Measurements from ENCODE around the gene SPEF1.

Gene SPEF1

GRCh38 chr20:3740615-3741301 is 40.5 kb downstream of the SPEF1 start:
- H2BK12ac ChIP-seq (ENCODE audit: low read length in 2 of 2): no peak overlapping the region
- H2AK5ac ChIP-seq (ENCODE audit: low read length, severe bottlenecking): no peak overlapping the region
- H3K36me3 ChIP-seq (ENCODE audit: control insufficient read depth in 1 of 2, insufficient read depth in 2 of 2, low read depth in 1 of 2, low read length in 2 of 2): no peaks in the 10 kb centered on the region
- DNase-seq: no peak
- 95% methylated on average over 15 of the region's 15 CpGs for WGBS
- H3K4me3 ChIP-seq (ENCODE audit: insufficient read depth in 1 of 2, low read depth in 1 of 2, low read length in 2 of 2): no peak overlapping the region
- no peak overlapping the region for H3K14ac ChIP-seq (ENCODE audit: low read length in 2 of 2)
- H3K4ac ChIP-seq (ENCODE audit: low read depth in 1 of 2, low read length in 2 of 2): no peak overlapping the region
- H2BK15ac ChIP-seq (ENCODE audit: low read depth, poor library complexity, severe bottlenecking): no peak overlapping the region
- no peaks in the 10 kb centered on the region for H3K9me3 ChIP-seq (ENCODE audit: control insufficient read depth, low read length)
- H3K9ac ChIP-seq (ENCODE audit: low read length): no peak overlapping the region
- H3K4me1 ChIP-seq (ENCODE audit: control insufficient read depth, insufficient read depth, low read depth, low read length): peaks cover 5% of the 10 kb centered on the region
- no peak overlapping the region for H2BK120ac ChIP-seq (ENCODE audit: low read depth, low read length)
- H3K18ac ChIP-seq (ENCODE audit: low read depth in 1 of 2, low read length in 2 of 2): peak overlapping the region in 1 of 2 experiments; percentile 16
- H3K27ac ChIP-seq (ENCODE audit: low read length, poor library complexity, severe bottlenecking): no peak overlapping the region
- H3K27me3 ChIP-seq (ENCODE audit: control insufficient read depth in 1 of 2, insufficient read depth in 1 of 2, low read length in 2 of 2): peaks cover 12 to 31% of the 10 kb centered on the region in 2 experiments
- no peak overlapping the region for H2AFZ ChIP-seq (ENCODE audit: low read depth, low read length)
- peak overlapping the region; percentile 31 for H4K91ac ChIP-seq (ENCODE audit: low read length)
- no peak overlapping the region for H3K23ac ChIP-seq (ENCODE audit: low read length in 2 of 2)
- H2BK5ac ChIP-seq (ENCODE audit: low read depth, low read length, poor library complexity, severe bottlenecking): no peak overlapping the region
- no peaks in the 10 kb centered on the region for H3K79me1 ChIP-seq (replicated peaks; ENCODE audit: low read length, poor library complexity, severe bottlenecking)
- H3K4me2 ChIP-seq (ENCODE audit: low read length, poor library complexity, severe bottlenecking): no peak overlapping the region
- no peak overlapping the region for H4K8ac ChIP-seq (ENCODE audit: low read length)

- Histone ChIP-seq H3K36me3 (ENCODE audit: control insufficient read depth in 1 of 2, insufficient read depth in 2 of 2, low read depth in 1 of 2, low read length in 2 of 2) (no peaks in the 10 kb centered on the region), H3K4me3 (ENCODE audit: insufficient read depth in 1 of 2, low read depth in 1 of 2, low read length in 2 of 2) (no peak overlapping the region), H3K79me1 (replicated peaks; ENCODE audit: low read length, poor library complexity, severe bottlenecking) (no peaks in the 10 kb centered on the region), H3K23ac (ENCODE audit: low read length in 2 of 2) (no peak overlapping the region), H3K9me3 (ENCODE audit: control insufficient read depth, low read length) (no peaks in the 10 kb centered on the region), H2BK5ac (ENCODE audit: low read depth, low read length, poor library complexity, severe bottlenecking) (no peak overlapping the region), H2BK12ac (ENCODE audit: low read length in 2 of 2) (no peak overlapping the region), H3K4me2 (ENCODE audit: low read length, poor library complexity, severe bottlenecking) (no peak overlapping the region), H3K27me3 (ENCODE audit: control insufficient read depth in 1 of 2, insufficient read depth in 1 of 2, low read length in 2 of 2) (peaks cover 13 to 24% of the 10 kb centered on the region in 2 experiments), H3K9ac (ENCODE audit: low read length) (no peak overlapping the region), H2AK5ac (ENCODE audit: low read length, severe bottlenecking) (no peak overlapping the region), H3K18ac (ENCODE audit: low read depth in 1 of 2, low read length in 2 of 2) (no peak overlapping the region), H3K27ac (ENCODE audit: low read length, poor library complexity, severe bottlenecking) (no peak overlapping the region), H2AFZ (ENCODE audit: low read depth, low read length) (no peak overlapping the region), H4K91ac (ENCODE audit: low read length) (no peak overlapping the region), H4K8ac (ENCODE audit: low read length) (no peak overlapping the region), H3K4ac (ENCODE audit: low read depth in 1 of 2, low read length in 2 of 2) (no peak overlapping the region), H2BK120ac (ENCODE audit: low read depth, low read length) (no peak overlapping the region), H2BK15ac (ENCODE audit: low read depth, poor library complexity, severe bottlenecking) (no peak overlapping the region), H3K14ac (ENCODE audit: low read length in 2 of 2) (no peak overlapping the region), H3K4me1 (ENCODE audit: control insufficient read depth, insufficient read depth, low read depth, low read length) (peaks cover 2% of the 10 kb centered on the region)
- no peak for DNase-seq
- WGBS: 87% methylated on average over 6 of the region's 7 CpGs
Observed at GRCh38 chr20:3739926-3740451, 41.3 kb downstream of the SPEF1 start.

GRCh38 chr20:3739054-3739925 is 42.0 kb downstream of the SPEF1 start:
- Histone ChIP-seq H3K79me1 (replicated peaks; ENCODE audit: low read length, poor library complexity, severe bottlenecking) (no peaks in the 10 kb centered on the region), H3K4me2 (ENCODE audit: low read length, poor library complexity, severe bottlenecking) (no peak overlapping the region), H3K14ac (ENCODE audit: low read length in 2 of 2) (peak overlapping the region in 1 of 2 experiments; percentile 30), H2BK15ac (ENCODE audit: low read depth, poor library complexity, severe bottlenecking) (no peak overlapping the region), H2AK5ac (ENCODE audit: low read length, severe bottlenecking) (no peak overlapping the region), H4K8ac (ENCODE audit: low read length) (no peak overlapping the region), H2AFZ (ENCODE audit: low read depth, low read length) (no peak overlapping the region), H3K4me3 (ENCODE audit: insufficient read depth in 1 of 2, low read depth in 1 of 2, low read length in 2 of 2) (no peak overlapping the region), H2BK120ac (ENCODE audit: low read depth, low read length) (no peak overlapping the region), H4K91ac (ENCODE audit: low read length) (no peak overlapping the region), H3K36me3 (ENCODE audit: control insufficient read depth in 1 of 2, insufficient read depth in 2 of 2, low read depth in 1 of 2, low read length in 2 of 2) (no peaks in the 10 kb centered on the region), H2BK5ac (ENCODE audit: low read depth, low read length, poor library complexity, severe bottlenecking) (no peak overlapping the region), H3K4ac (ENCODE audit: low read depth in 1 of 2, low read length in 2 of 2) (no peak overlapping the region), H3K27me3 (ENCODE audit: control insufficient read depth in 1 of 2, insufficient read depth in 1 of 2, low read length in 2 of 2) (peaks cover 15 to 17% of the 10 kb centered on the region in 2 experiments), H3K9me3 (ENCODE audit: control insufficient read depth, low read length) (no peaks in the 10 kb centered on the region), H3K18ac (ENCODE audit: low read depth in 1 of 2, low read length in 2 of 2) (no peak overlapping the region), H2BK12ac (ENCODE audit: low read length in 2 of 2) (no peak overlapping the region), H3K27ac (ENCODE audit: low read length, poor library complexity, severe bottlenecking) (no peak overlapping the region), H3K9ac (ENCODE audit: low read length) (no peak overlapping the region), H3K4me1 (ENCODE audit: control insufficient read depth, insufficient read depth, low read depth, low read length) (no peaks in the 10 kb centered on the region), H3K23ac (ENCODE audit: low read length in 2 of 2) (no peak overlapping the region)
- DNase-seq: no peak
- 80% methylated on average over 19 of the region's 19 CpGs for WGBS
